HL-60 (cell line): ENCODE data around the gene ARMH4.

Experiments
- DNase-seq, 2 experiments: peaks; one replicate each; pipeline ENCODE4 v3.0.0-alpha.2; 2010 to 2020; ENCODE audit warnings: low read depth in 1 of 2, low spot score in 1 of 2
- H3K27ac ChIP-seq: fragments of 250-450 bp; sonication (Bioruptor Pico); replicated peaks from 2 replicates; pipeline ENCODE4 v1.5.1; 2020; ENCODE audit warnings: mild to moderate bottlenecking, moderate library complexity
- H3K27me3 ChIP-seq: fragments of 250-450 bp; sonication (Bioruptor Pico); 2 replicates; pipeline ENCODE4 v1.5.1; 2021; ENCODE audit warnings: mild to moderate bottlenecking, moderate library complexity; ENCODE audit not compliant: insufficient read depth, poor library complexity, severe bottlenecking
- H3K4me3 ChIP-seq: replicated peaks from 2 replicates; pipeline ENCODE4 v1.5.1; 2011; ENCODE audit warnings: mild to moderate bottlenecking, control low read depth, low read length; ENCODE audit not compliant: insufficient read depth
- GABPA ChIP-seq: IDR thresholded peaks from 2 replicates; pipeline ENCODE4 v1.6.1; 2012; ENCODE audit warnings: low read depth
- POLR2AphosphoS5 ChIP-seq: IDR thresholded peaks from 2 replicates; pipeline ENCODE4 v1.6.1; 2012; ENCODE audit warnings: low read depth
- SPI1 ChIP-seq: IDR thresholded peaks from 2 replicates; pipeline ENCODE4 v1.6.1; 2012; ENCODE audit warnings: low read depth, mild to moderate bottlenecking, borderline replicate concordance
- TF ChIP-seq, protein P1 (sequence below): IDR thresholded peaks from 2 replicates; pipeline ENCODE4 v1.6.1; 2012; ENCODE audit warnings: low read depth; ENCODE audit not compliant: insufficient replicate concordance
- TF ChIP-seq, protein P2 (sequence below): IDR thresholded peaks from one replicate; pipeline ENCODE4 v1.5.1; 2011; ENCODE audit warnings: low read length, control low read depth, inconsistent platforms; ENCODE audit not compliant: insufficient read depth

Gene ARMH4

DNA sequence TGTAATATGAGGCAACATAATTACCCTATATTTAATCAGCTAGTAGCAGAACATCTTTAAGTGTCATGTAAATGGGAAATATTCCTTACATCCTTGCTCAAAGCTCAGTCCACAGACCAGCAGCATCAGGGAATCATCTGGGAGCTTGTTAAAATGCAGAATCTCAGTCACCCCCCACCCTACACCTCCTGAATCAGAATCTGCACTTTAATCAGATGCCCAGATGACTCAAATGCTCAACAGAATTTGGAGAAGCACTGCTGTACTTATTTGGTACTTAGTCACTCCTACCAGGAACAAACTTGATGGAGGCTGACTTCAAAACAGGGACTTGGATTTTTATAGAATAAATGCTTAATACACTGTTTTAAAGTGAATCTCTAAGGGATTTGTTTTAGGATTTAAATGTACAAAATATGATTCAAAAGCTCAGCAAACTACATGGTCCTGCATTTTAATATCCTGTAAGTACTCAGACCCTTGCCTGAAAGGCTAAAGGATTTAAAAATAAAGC, 96.5 kb downstream of the ARMH4 start:
- TF ChIP-seq GABPA = no peak
- TF ChIP-seq POLR2AphosphoS5 = no peak
- TF ChIP-seq, protein P1, sequence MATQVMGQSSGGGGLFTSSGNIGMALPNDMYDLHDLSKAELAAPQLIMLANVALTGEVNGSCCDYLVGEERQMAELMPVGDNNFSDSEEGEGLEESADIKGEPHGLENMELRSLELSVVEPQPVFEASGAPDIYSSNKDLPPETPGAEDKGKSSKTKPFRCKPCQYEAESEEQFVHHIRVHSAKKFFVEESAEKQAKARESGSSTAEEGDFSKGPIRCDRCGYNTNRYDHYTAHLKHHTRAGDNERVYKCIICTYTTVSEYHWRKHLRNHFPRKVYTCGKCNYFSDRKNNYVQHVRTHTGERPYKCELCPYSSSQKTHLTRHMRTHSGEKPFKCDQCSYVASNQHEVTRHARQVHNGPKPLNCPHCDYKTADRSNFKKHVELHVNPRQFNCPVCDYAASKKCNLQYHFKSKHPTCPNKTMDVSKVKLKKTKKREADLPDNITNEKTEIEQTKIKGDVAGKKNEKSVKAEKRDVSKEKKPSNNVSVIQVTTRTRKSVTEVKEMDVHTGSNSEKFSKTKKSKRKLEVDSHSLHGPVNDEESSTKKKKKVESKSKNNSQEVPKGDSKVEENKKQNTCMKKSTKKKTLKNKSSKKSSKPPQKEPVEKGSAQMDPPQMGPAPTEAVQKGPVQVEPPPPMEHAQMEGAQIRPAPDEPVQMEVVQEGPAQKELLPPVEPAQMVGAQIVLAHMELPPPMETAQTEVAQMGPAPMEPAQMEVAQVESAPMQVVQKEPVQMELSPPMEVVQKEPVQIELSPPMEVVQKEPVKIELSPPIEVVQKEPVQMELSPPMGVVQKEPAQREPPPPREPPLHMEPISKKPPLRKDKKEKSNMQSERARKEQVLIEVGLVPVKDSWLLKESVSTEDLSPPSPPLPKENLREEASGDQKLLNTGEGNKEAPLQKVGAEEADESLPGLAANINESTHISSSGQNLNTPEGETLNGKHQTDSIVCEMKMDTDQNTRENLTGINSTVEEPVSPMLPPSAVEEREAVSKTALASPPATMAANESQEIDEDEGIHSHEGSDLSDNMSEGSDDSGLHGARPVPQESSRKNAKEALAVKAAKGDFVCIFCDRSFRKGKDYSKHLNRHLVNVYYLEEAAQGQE = no peak
- TF ChIP-seq, protein P2, sequence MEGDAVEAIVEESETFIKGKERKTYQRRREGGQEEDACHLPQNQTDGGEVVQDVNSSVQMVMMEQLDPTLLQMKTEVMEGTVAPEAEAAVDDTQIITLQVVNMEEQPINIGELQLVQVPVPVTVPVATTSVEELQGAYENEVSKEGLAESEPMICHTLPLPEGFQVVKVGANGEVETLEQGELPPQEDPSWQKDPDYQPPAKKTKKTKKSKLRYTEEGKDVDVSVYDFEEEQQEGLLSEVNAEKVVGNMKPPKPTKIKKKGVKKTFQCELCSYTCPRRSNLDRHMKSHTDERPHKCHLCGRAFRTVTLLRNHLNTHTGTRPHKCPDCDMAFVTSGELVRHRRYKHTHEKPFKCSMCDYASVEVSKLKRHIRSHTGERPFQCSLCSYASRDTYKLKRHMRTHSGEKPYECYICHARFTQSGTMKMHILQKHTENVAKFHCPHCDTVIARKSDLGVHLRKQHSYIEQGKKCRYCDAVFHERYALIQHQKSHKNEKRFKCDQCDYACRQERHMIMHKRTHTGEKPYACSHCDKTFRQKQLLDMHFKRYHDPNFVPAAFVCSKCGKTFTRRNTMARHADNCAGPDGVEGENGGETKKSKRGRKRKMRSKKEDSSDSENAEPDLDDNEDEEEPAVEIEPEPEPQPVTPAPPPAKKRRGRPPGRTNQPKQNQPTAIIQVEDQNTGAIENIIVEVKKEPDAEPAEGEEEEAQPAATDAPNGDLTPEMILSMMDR = no peak
- no peak for TF ChIP-seq SPI1
- H3K4me3 ChIP-seq = no peak overlapping the region
- H3K27me3 ChIP-seq = peaks cover 5% of the 10 kb centered on the region
- H3K27ac ChIP-seq = no peak overlapping the region
- DNase-seq = no peak

DNA sequence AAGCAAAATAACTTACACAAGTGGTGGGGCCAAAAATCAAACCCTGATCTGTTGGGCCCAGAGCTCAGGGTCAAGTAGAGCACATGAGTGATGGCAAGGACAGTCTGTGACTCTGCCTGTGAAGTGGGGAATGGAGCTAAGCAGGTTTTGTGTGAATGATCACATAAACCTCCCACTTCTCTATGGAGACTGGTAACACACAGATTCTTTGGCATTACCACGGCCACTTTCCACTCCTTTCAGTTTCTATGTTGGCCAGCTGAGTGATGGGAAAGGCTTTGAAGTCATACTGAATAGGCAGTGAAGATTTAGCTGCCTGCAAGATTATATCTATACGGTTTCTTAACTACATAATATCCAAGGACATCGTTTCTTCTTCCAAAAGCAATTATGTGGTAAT, 97.9 kb downstream of the ARMH4 start:
- Histone ChIP-seq H3K27me3 (no peaks in the 10 kb centered on the region), H3K4me3 (no peak overlapping the region), H3K27ac (no peak overlapping the region)
- DNase-seq = no peak
- TF ChIP-seq POLR2AphosphoS5 = no peak
- no peak for TF ChIP-seq SPI1
- TF ChIP-seq, protein P2 = no peak
- TF ChIP-seq GABPA = no peak
- TF ChIP-seq, protein P1 = no peak

DNA sequence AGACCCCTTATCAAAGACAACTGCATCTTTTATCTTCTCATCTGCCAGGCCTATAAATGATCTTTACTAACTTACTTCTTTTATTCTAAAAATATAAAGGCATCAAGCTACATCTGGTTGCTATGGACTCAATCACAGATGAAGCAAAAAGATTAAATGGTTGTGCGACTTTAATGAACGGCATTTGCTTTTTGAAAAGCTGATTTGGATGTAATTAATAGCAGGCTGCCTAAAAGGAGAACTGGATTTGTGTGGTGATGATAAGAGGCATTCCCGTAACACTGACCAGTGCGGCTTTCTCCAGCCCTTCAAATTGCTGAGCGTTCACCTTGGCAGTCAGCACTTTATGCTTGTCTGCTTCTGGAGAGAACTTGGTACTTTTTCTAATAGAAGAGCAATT, 103.8 kb downstream of the ARMH4 start:
- TF ChIP-seq, protein P2 = no peak
- TF ChIP-seq, protein P1 = no peak
- TF ChIP-seq SPI1 (no peak), POLR2AphosphoS5 (no peak), GABPA (no peak)
- Histone ChIP-seq H3K27me3 (peaks cover 2% of the 10 kb centered on the region), H3K4me3 (no peak overlapping the region), H3K27ac (no peak overlapping the region)
- no peak for DNase-seq
